HG02870 (cell line): ENCODE results near the gene HOOK1.
"Not testable (repeated sequence)": the region's sequence is repeated elsewhere in the genome, so short reads cannot be mapped to it uniquely, and the experiment has no call there.

Experiments
- ATAC-seq: cut with Tn5 transposase; IDR thresholded peaks from one replicate; pipeline ENCODE4 v1.9.1; 2021; ENCODE audit warnings: mild to moderate bottlenecking, moderate library complexity; ENCODE audit not compliant: unreplicated experiment

HOOK1 gene

GRCh38 chr1:59819566-59820438 is 5.1 kb downstream of the HOOK1 start:
- no peak for ATAC-seq

GRCh38 chr1:59827055-59827643 is 12.4 kb downstream of the HOOK1 start:
- no peak for ATAC-seq

DNA sequence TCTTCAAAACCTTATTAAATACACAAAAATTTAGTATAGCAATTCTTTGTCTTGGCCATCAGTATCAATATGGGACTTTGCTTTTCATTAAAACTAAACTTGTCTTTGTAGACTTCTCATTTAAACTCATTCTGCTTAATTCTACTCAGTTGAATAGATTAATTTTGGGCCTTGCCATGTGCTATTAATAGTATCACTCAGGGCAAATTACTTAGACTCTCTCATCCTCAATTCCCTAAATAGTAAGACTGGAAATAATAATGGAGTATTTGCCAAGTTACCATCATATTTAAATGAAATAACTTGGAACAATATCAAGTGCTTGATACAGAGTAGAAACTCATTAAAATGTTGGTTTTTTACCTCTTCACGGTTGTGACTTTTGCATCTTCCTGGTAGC is 13.4 kb downstream of the HOOK1 start:
- no peak for ATAC-seq

DNA sequence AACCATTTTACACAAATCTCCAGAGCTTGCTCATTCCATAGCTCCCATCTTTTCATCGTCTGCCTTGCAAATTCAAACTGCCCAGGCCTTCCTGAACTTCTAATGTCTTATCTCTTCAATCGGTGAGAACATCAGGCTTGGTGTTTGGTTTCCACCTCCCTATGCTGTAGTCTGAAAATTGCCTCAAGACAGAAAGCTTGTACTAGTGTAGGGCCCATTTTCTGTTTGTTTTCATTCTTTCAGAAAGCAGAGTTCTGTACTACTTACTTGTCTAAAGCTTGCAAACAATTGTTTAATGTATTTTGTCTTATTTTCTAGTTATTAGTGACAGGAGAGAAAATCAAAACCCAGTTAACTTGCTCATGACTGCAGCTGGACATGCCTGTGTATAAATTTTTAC is 16.8 kb downstream of the HOOK1 start:
- ATAC-seq: no peak

GRCh38 chr1:59833022-59833421 is 18.3 kb downstream of the HOOK1 start:
- no peak for ATAC-seq

DNA sequence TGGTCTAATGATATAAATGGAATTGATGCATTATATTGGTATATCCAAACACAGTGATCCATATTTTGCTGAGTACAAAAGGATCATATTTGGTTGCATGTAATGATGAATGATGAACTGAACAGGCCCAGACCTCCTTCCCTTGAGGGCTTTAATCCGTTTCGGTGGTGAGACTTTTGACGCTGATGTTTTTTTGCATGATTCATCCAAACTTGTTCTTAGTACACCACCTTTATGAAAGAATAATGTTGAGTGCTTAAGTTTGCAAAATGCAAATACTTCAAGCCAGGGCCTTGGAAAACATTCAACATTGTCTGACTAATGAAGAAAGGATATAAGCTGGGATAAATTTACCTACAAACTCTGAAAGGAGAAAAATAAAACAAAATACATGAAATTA is 19.2 kb downstream of the HOOK1 start:
- ATAC-seq: no peak

DNA sequence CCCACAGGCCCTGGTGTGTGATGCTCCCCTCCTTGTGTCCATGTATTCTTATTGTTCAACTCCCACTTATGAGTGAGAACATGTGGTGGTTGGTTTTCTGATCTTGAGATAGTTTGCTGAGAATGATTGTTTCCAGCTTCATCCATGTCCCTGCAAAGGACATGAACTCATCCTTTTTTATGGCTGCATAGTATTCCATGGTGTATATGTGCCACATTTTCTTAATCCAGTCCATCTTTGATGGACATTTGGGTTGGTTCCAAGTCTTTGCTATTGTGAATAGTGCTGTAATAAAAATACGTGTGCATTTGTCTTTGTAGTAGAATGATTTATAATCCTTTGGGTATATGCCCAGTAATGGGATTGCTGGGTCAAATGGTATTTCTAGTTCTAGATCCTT is 23.1 kb downstream of the HOOK1 start:
- not testable (repeated sequence) for ATAC-seq

DNA sequence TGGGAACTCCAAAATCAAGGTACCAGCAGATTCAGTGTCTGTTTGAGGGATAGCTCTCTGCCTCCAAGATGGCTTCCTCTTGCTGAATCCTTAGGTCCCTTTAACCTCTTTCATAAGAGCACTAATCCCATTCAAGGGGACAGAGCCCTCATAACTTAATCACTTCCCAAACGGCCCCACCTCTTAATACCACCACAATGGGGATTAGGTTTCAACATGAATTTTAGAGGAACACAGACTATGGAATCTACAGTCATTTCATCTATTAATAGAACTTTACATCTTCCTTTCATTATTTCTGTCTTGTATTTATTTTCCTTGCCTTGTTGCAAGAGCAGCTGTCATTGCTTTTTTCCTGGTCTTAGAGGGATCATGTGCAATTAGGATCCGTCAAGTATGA is 30.3 kb downstream of the HOOK1 start:
- ATAC-seq: no peak

- no peak for ATAC-seq
Measured at GRCh38 chr1:59846209-59846894, 31.6 kb downstream of the HOOK1 start.

DNA sequence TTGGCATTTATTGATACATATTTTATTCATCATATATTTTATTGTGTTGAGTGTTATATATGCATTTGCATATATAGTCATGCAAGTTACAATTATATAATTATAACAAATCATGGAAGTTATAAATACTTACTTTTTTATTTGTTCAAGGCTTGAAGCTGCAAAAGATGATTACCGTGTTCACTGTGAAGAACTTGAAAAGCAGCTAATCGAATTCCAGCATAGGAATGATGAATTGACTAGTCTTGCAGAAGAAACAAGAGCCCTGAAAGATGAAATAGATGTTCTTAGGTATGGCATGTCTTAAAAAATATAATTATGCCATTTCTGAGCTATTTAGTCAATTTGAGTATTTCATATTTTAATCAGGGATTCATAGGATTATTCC is 32.1 kb downstream of the HOOK1 start:
- no peak for ATAC-seq

DNA sequence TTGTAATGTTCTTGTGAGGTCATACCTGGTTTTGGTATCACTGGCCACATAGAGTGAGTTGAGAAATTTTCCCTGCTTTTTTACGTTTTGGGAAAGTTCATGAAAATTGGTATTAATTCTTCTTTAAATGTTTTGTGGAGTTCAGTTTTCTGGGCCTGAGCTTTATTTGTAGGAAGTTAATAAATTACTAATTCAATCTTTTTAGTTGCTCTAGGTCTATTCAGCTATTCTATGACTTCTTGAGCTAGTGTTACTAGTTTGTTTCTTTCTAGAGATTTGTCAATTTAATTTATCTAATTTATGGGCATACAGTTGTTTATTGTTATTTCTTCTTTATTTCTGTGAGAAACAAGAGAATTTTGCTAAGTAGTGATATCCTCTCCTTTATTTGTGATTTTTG is 37.4 kb downstream of the HOOK1 start:
- ATAC-seq: no peak

- not testable (repeated sequence) for ATAC-seq
Measured at GRCh38 chr1:59855297-59855696, 40.5 kb downstream of the HOOK1 start.

DNA sequence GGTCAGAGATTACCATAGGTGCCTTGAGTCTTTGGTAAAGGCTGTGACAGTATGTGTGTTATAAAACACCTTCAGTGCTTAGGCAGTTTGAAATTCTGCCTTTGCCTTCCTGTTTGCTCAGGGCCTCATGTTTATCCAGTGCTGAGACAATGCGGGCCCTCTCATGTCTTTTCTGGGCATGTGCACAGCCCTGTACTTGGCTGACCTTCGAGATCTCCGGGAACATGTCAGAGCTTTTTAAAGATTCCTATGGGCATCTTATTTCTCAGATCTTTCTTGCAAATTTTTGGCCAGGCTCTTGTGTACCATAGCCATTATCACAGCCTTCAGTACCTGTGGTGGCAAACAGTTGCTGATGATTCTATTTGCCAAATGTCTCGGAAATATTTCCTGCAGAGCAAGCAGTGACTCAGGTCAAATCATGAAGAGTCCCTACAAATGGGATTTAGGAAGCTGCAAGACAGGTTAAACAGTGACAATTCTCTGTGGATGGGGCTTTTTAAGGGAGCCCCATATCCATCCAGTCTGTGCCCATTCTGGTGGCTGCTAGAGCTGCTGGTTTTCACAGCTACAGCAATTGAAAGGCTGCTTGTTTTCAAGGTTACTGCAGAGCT is 42.1 kb downstream of the HOOK1 start:
- no peak for ATAC-seq

GRCh38 chr1:59857679-59858354 is 43.1 kb downstream of the HOOK1 start:
- ATAC-seq: no peak

DNA sequence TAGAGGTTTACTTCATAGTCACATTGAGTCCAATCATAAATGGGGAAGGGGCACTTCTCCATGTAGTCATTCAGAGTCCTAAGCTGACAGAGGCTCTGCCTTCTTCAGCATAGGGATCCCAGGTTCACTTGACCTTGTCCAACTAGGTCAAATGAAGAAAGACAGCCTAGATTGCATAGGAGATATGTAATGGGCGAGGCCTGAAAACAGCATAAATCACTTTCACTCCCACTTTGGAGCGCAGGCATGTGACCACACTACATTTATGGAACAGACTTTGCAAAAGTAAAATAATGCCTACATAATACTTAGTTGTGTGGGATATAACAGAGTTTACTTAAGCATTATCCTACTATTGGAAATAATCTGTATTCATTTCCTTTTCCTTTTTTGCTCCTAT is 51.7 kb downstream of the HOOK1 start:
- no peak for ATAC-seq

DNA sequence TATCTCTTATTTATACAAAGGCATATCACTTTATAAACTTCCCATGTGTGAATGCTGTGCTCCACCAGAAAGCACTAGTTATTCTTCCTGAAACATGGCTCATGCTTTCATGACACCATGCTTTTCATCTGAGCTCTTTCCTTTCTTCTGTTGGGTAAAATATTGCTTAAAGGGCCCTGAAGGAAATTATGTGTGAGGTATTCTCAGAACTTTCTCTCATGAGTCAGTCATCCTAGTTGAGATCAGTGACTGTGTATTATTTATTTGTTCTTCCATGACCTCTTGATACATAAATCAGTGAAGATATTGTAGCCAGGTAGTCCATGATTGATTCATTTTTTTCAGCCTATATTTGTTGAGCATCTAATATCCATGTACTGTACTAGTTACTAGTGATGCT is 57.0 kb downstream of the HOOK1 start:
- no peak for ATAC-seq

DNA sequence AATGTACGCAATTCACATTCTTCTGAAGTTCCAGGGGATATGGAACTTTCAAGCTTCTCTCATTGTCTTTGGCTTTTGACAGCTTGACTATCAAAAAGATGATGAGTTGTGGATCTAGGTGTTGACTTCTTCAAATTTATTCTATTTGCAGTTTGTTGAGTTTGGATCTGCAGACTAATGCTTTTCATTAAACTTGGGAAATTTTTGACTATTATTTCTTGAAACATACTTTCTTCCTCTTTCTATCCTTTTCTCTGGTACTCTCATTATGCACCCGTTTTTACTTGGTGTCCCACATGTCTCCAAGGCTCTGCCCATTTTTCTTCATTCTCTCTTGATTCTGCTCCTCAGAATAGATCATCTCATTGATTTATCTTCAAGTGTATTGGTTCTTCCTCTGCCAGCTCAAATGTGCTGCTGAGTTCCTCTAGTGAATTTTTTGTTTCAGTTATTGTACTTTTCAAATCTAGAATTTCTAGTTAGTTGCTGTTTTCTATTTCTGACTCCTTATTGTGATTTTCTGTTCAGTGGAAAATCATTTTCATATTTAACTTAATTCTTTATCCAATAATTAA is 62.4 kb downstream of the HOOK1 start:
- ATAC-seq: no peak

- ATAC-seq: no peak
Measured at GRCh38 chr1:59878370-59878769, 63.6 kb downstream of the HOOK1 start.

DNA sequence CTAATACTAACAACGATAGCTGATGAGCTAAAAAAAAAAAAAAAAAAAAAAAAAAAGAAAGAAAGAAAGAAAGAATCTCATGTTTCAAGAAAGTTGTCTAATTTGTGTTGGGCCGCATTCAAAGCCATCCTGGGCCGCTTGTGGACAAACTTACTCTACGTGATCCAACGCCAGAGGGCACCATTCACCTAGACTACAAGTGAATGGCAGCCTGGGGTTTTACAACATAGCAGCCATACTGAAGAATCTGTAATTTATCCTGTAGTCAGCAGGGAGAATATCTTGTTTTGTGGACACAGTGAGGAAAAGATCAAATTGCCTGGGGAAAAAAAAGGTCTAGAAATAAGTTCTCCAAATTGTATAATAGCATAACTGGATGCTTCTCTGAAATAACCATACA is 64.8 kb downstream of the HOOK1 start:
- ATAC-seq: peak; percentile 67

- ATAC-seq: no peak
Measured at GRCh38 chr1:59879996-59880505, 65.3 kb downstream of the HOOK1 start.
